NCI-H2196 (cell line): ENCODE data around the gene SEC31A.
"Not testable (repeated sequence)": the region's sequence is repeated elsewhere in the genome, so short reads cannot be mapped to it uniquely, and the experiment has no call there.

Experiments used
- DNase-seq: peaks from one replicate; lab custom pipeline; 2025; ENCODE audit not compliant: unreplicated experiment; lab: John Stamatoyannopoulos, UW

The SEC31A gene, protein sequence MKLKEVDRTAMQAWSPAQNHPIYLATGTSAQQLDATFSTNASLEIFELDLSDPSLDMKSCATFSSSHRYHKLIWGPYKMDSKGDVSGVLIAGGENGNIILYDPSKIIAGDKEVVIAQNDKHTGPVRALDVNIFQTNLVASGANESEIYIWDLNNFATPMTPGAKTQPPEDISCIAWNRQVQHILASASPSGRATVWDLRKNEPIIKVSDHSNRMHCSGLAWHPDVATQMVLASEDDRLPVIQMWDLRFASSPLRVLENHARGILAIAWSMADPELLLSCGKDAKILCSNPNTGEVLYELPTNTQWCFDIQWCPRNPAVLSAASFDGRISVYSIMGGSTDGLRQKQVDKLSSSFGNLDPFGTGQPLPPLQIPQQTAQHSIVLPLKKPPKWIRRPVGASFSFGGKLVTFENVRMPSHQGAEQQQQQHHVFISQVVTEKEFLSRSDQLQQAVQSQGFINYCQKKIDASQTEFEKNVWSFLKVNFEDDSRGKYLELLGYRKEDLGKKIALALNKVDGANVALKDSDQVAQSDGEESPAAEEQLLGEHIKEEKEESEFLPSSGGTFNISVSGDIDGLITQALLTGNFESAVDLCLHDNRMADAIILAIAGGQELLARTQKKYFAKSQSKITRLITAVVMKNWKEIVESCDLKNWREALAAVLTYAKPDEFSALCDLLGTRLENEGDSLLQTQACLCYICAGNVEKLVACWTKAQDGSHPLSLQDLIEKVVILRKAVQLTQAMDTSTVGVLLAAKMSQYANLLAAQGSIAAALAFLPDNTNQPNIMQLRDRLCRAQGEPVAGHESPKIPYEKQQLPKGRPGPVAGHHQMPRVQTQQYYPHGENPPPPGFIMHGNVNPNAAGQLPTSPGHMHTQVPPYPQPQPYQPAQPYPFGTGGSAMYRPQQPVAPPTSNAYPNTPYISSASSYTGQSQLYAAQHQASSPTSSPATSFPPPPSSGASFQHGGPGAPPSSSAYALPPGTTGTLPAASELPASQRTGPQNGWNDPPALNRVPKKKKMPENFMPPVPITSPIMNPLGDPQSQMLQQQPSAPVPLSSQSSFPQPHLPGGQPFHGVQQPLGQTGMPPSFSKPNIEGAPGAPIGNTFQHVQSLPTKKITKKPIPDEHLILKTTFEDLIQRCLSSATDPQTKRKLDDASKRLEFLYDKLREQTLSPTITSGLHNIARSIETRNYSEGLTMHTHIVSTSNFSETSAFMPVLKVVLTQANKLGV

DNA sequence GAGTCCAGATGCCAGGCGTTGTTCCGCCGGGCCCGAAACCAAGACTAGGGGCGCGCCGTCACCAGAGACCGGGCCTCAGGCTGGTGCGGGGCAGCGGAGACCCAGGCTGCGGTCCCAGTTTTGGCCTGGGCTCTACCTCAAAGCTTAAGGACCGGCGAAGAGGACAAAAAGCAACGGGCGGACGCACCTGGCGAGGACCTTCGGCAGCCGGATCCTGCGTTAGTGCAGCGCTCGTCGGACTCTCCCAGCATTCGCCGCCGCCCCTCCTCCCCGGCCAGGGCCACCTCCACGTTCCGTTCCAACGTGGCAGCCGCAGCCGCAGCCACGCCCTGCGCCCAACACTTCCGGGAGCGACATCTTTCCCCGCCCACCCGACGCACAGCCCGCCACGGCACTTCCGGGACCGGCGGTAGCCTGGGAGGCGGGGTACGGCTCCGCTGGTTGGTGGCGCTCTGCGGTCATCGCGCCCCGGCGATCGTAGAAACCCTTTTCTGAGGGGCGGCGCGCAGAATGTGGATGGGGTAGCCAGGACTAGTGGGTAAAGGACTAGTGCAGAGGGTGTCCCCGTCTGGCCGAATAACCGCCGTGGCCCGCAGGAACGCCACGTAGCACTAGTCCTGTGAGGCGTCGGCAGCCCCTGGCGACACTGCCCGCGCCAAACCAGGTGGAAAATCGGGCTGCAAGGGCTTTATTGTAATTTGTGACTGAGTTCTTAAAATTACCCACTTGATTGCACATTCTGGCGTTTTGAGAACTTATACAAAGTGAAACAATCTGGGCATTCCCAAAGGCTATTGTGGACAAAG lies at the start of gene SEC31A:
Gene SEC31A (minus strand): TSS at position 253 of the 806 bp plus-strand sequence. CDS start 9,217 bp downstream, outside the sequence.
- peak; percentile 86 for DNase-seq

DNA sequence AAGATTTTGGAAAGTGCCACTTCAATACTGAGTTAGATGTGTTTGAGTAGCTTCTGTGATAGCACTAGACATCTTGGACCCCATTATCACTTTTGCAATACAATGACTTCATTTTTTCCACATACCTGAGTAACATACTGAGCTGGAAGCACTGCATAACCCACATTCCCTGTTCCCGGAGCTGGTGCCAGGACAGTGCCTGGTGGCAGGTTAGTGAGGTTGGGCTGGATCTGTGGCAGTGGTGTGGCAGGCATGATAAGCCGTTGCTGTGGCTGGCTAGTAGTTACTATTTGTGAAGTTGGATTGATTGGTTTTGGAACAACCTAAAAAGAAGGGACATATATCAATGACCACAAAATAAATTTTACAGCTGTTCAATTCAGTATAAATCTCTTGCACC lies 48.5 kb upstream of the SEC31A start:
- no peak for DNase-seq

DNA sequence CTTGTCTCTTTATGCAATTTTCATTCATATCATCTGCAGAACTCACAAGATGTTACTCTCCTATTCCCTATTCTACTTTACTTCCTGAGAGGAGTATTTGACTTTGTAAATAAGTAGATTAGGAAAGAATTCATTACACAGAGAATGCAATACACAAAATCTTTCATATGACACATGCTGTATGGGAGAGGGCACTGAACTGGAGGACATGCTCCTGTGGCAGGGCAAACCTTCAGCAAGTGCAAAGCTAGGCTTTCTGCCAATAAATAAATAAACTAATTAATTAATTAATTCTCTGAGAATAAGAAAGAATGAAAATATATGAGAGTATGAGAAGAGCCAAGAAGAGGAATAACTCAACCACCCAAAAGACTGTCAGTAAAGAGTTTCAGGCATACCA lies 43.5 kb upstream of the SEC31A start:
- no peak for DNase-seq

DNA sequence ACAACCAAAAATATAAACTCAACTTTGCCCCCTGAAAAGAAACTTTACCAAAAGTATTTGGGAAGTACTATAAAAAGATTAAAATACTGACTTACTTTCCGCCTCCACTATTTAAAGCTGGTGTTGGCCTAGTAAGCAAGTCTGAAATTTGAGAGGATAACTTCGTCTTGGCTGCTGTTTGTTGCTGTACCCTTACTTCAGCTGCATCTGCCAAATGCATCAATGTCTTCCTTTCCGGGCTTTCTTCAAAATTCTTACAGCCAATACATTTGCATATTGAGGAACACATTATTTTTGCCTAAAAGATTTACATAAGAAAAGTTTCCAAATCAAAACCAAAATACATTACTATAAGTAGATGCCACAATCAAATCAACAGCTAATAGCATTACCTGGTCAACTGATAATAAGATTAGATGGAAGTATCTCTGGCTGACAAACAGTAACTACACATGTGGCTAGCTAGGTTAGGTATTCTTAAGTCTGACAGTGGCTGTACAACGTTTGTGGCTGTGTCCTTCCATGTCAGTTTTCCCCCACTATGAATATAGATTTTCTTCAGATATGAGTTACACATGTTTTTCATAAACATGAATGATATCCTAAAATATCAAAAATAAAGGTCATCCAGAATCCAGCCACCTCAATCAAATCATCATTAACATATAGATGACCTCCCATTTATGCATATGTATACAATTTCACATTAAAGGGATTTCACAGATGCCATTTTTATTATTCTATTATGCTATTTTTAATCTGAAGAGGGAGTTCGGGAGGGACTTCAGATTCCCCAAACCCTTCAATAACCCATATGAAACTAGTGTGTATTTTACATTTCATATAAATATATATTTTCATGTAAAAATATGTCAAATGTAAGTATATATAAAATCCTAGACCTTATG lies 40.1 kb upstream of the SEC31A start:
- DNase-seq: no peak

DNA sequence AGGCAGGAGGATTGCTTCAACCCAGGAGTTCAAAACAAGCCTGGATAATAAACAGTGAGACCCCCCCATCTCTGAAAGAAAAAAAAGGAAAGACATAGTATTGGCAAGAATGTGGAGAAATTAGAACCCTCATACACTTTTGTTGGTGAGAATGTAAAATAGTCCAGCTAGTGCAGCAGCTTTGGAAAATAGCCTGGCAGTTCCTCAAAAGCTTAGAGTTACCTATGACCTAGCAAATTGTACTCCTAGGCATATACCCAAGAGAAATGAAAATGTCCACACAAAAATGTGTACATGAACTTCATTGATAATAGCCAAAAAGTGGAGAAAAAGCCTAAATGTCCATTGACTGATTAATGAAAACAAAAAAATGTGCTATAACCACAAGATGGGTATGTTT lies 30.8 kb upstream of the SEC31A start:
- no peak for DNase-seq

DNA sequence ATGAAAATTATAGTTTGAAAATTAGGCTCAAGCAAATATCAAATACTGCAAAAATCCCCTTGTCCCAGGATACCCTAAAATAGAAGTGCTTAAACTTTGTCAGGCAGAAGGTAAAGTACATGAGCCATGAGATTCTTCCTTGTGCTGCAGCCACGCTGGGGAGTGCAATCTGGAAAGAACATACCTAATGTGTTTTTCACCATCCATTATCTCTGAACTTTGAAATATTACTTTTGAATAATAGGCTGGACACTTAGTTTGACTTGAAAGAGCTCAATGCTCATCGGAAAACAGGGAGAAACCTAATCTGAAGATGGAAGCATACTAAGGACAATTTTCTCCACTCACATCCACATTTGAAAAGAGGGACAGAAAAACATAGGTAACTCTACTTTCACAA lies 28.4 kb upstream of the SEC31A start:
- DNase-seq: no peak

DNA sequence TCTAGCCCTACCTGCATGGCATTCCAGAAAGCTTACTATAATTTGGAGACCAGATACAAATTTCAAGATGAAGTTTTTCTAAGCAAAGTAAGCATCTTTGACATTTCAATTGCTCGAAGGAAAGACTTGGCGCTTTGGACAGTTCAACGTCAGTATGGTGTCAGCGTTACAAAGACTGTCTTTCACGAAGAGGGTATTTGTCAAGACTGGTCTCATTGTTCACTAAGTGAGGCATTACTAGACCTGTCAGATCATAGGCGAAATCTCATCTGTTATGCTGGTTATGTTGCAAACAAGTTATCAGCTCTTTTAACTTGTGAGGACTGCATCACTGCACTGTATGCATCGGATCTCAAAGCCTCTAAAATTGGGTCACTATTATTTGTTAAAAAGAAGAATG lies 27.1 kb upstream of the SEC31A start:
- DNase-seq: no peak

DNA sequence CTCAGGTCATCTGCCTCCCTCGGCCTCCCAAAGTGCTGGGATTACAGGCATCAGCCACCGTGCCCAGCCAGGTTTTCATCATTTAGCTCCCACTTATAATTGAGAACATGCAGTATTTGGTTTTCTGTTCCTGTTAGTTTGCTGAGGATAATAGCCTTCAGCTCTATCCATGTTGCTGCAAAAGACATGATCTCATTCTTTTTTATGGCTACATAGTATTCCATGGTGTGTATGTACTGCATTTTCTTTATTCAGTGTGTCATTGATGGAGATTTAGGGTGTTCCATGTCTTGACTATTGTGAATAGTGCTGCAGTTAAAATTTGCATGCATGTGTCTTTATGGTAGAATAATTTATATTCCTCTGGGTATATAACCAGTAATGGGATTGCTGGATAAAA lies 23.0 kb upstream of the SEC31A start:
- not testable (repeated sequence) for DNase-seq

DNA sequence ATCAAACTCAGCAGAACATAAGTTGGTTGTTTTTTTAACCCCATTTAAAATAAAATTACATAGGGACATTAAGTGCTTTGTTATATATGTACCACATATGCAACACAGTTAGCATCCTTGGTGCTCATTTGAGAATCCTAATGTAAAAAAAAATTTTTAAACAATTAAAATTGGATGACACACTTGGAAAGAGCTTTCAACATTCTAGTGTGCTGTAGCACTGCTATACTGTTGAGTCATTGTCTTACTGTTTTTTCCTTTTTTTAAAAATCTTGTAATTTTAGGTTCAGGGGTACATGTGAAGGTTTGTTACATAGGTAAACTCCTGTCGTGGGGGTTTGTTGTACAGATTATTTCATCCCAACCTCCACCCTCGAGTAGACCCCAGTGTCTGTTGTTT lies 22.4 kb upstream of the SEC31A start:
- DNase-seq: no peak

DNA sequence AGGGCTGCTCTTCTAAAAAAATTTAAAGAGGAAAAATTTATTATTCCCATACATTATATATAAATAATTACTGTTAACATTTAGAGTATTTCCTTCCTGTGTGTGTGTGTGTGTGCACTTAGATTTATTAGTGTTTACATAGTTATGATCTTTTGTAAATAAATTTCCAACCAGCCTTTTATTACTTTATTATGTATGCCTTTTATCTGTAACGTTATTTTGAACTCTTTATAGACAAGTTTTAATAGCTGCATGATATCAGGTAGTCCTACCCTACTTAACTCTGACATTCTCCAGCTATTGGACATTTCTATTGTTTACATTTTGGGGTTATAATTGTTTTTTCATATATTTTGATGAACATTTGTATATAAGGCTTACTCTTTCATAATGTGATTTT lies 18.4 kb upstream of the SEC31A start:
- DNase-seq: no peak

DNA sequence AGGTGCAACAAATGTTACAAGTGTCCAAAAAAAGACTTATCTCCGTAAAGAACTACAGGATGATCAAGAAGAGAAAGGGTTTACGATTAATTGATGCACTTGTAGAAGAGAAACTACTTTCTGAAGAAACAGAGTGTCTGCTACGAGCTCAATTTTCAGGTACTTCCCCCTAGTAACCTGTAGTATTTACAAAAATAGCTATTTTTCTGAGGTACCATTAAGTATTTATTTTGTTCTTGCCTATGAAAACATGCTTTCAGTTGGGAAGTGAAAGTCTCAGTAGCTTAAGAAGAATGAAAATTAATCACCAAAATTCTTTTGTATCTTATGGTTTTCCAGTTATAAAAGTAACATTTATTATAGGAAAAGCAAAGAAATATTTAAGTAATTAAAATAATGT lies 15.5 kb upstream of the SEC31A start:
- no peak for DNase-seq

DNA sequence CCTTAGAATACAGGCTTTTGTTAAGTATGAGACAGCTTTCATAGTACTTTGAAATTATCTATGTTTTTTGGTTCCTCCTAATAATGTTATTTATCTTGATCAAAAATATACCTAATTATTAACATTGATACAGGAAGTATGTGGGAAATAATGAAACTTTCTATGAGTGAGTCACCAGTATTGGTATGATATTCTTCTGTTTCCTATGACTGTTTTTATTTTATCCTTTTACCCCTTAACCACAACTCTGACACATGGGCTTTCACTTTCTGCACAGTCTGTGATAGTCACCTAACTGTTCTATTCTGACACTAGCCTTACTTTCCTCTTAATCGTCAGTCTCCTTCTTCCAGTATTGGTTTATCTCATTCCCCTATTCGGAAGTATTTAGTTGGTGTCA lies 14.3 kb upstream of the SEC31A start:
- no peak for DNase-seq

DNA sequence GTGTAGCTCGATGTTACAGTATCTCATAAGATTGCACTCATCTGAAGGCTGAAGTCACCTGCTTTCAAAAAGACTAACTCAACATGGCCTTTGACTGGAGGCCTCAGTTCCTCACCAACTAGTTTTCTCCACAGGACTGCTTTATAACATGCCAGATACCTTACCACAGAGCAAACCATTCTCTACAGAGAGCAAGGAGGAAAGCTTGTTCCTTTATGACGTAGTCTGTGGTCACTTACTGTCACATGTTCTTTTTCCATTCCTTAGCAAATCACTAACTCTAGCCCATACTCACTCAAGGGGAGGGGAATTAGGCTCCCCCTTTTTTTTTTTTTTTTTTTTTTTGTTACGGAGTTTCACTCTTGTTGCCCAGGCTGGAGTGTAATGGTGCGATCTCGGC lies 12.8 kb upstream of the SEC31A start:
- no peak for DNase-seq

DNA sequence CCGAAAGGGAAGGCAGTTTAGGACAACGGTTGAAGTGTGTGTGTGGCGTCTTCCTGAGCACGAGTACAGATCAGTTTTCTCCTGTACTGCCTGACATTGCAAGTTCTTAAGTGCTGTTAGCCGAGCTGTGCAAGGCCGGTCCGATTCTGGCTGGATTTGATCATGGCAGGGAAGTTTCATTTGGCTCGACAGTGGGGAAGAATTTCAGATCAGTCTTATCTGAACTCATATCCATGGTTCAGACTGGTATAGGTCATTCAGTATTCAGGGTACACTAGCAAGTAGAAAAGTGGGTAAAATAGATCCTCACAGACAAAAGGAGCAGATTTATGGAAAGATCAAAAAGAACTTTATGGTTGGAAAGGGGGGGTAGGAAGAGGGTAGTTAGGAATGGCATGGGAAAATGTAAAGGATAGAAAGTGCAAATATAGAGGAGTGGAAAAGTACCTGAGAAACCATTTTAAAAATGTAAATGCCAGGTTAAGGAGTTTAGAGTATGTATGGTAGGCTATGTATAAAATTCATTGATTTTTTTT lies 10.3 kb upstream of the SEC31A start:
- no peak for DNase-seq

DNA sequence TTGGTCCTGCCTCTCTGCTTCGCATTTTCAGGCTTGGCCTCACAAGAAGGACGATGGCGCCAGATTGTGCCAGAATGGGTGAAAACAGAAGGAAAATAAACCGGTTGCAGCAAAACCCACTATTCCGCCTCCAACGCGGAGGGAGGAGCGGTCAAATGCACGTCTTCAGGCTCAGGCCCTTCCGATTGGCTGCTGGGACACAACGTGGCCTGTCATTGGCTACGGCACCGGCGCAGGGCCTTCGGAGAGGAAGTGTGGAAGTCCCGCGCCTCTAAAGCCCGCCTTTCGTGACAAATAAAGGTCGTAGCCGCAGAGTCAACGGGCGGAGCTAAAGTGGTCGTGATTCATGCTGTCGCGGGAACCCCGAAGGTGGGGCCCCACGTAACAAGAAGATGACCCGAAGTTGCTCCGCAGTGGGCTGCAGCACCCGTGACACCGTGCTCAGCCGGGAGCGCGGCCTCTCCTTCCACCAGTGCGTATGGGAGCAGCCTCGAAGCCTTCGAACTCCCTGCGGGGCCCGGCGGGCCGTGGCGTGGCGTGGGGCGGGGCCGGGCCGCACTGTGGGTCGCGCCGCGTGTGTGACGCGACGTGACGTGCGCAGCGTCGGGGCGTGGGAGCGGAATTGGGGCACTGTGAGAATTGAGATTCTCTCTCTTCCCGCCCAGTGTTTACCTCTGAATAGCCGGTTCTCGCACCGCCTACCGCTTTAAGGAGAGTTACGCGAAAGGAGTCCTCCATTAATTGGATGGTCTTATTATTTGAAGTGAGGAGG lies 9.6 kb upstream of the SEC31A start, which contains the start of gene THAP9:
Gene THAP9 (plus strand): TSS at position 325 of the 772 bp plus-strand sequence. CDS start 68 bp downstream, at position 393.
- peak; percentile 90 for DNase-seq

DNA sequence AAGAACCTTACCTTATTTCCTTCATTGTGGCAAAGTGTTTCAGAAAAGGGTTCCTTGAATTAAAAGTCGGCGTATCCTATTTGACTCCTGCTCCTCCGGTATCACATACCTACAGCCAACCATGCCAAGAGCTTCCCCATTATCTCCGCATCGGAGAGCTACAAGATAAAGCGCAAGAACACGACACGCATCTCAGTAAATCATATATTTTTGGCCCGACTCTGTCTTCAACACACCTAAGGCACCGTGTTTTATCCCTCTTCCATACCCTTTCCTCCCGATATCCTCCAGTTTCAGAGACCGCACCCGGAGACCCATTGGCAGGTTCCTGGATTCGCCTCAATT lies 9.1 kb upstream of the SEC31A start:
- peak; percentile 29 for DNase-seq

DNA sequence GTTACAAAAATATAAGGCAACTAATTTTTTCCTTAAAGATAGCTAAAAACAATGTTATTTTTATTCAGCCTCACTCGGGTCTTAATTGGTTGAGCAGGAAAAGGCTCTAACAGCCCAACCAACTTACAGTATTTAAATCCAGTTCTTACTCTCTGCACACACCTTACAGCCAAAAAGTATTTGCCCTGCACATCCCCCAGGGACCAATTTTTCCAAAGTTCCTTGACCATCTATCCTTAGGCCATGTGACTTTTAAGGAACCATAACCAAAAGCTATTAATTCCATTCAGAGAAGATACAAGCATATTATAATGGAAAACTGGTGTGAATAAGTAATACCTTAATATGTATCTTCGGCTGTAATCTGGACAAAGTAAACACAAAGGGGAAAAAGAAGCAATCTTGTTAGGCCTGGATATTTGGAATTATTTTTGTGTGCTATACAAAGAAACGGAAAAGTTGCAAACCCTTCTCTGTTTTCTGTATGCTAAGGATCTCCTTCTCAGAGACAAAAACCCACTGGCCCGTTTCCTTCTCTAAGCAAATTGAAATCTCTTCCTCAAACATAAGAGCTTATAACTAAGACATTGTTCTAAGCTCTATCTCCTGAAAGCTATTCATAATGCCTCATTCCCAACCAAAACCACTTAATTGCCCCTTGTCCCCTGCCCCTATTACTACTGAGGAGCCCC lies 8.6 kb upstream of the SEC31A start:
- no peak for DNase-seq
